Suprapubic skin (tissue), 4 donors: ENCODE results near the gene IL18RAP.

Experiments
- CTCF ChIP-seq, 2 donors: fragments of 200-600 bp in 1 of 2; fragments of 450-650 bp in 1 of 2; sonication (generic) in 1 of 2; IDR thresholded peaks; one replicate each; pipeline ENCODE4 v1.5.1; 2016 to 2019; ENCODE audit warnings: antibody characterized with exemption in 2 of 2, mild to moderate bottlenecking in 1 of 2, moderate library complexity in 1 of 2
- EP300 ChIP-seq: sonication (generic); formaldehyde crosslinking; IDR thresholded peaks from one replicate; pipeline ENCODE4 v1.6.1; 2017; ENCODE audit warnings: antibody characterized with exemption
- POLR2A ChIP-seq, 2 donors: fragments of 450-650 bp; IDR thresholded peaks; one replicate each; pipeline ENCODE4 v1.6.1; 2017; ENCODE audit warnings: antibody characterized with exemption in 2 of 2, mild to moderate bottlenecking in 2 of 2, moderate library complexity in 2 of 2
- POLR2AphosphoS5 ChIP-seq, 3 donors: sonication (generic); formaldehyde crosslinking; IDR thresholded peaks; one replicate each; pipeline ENCODE4 v1.6.1; 2017; ENCODE audit warnings: antibody characterized with exemption in 3 of 3

DNA sequence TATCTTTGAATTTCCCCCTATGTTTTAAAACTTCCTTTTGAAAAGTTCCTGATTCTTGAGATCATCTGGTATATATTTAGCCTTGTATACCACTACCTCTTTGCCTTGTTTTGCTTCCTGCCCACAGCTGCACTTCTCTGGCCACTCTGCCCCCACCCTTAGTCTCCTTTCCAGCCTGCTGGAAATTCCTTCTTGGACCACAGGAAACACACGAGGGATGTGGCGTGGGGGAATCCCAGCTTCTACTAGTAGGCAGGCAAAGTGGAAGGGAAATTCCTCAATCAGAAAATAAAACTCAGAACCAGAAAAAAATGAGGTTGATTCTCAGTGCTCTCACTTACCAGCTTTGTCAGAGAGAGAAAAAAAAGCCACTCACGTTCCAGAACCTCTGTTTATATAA is 13.4 kb downstream of the IL18RAP start:
- TF ChIP-seq POLR2A (IDR thresholded peaks at IDR 0.05) (no peak), CTCF (IDR thresholded peaks at IDR 0.05) (no peak), EP300 (no peak), POLR2AphosphoS5 (IDR thresholded peaks at IDR 0.05) (no peak)
